IMR-90 (cell line): ENCODE measurements around the gene FAM76B. TPM values are rescaled to one million over a fixed set of nuclear protein-coding genes. Genes with fewer than 3 reads are reported as not detected.

Experiments
- ATAC-seq: fragments of 200-7000 bp; cut with Tn5 transposase; 2 replicates; pipeline ENCODE4 v1.9.1; 2020; ENCODE audit warnings: low read depth, mild to moderate bottlenecking, moderate library complexity
- BruUV-seq: library from RNA; stranded (reverse); fragments of 400-500 nt; replicated peaks from 2 replicates; lab custom pipeline; 2021; lab: Mats Ljungman, UMichigan
- CTCF ChIA-PET: fragments of 300-600 bp; formaldehyde crosslinking; extraction: SDS; loops from one replicate; lab custom pipeline; 2021; ENCODE audit warnings: antibody characterized with exemption; lab: Yijun Ruan, JAX
- POLR2A ChIA-PET: fragments of 300-600 bp; sonication (Branson Sonifier 250); formaldehyde crosslinking; loops from one replicate; lab custom pipeline; 2022; ENCODE audit warnings: antibody characterized with exemption; ENCODE audit not compliant: unreplicated experiment; lab: Charles Lee
- DNase-seq: peaks from one replicate; pipeline ENCODE4 v3.0.0; 2013
- H2AFZ ChIP-seq: replicated peaks from 2 replicates; pipeline ENCODE3; 2013; ENCODE audit warnings: low read length, mild to moderate bottlenecking; ENCODE audit not compliant: poor library complexity
- H2AK5ac ChIP-seq: 2 replicates; pipeline ENCODE4 v1.6.1; 2013; ENCODE audit warnings: low read depth, low read length, inconsistent platforms
- H2AK9ac ChIP-seq: replicated peaks from 2 replicates; pipeline ENCODE3; 2013; ENCODE audit warnings: mild to moderate bottlenecking, low read depth, low read length, moderate library complexity; ENCODE audit not compliant: poor library complexity
- H2BK120ac ChIP-seq: 2 replicates; pipeline ENCODE4 v1.6.1; 2013; ENCODE audit warnings: low read depth, low read length, inconsistent platforms
- H2BK15ac ChIP-seq: 3 replicates; pipeline ENCODE4 v1.6.1; 2013; ENCODE audit warnings: low read depth, low read length, inconsistent platforms
- H2BK20ac ChIP-seq: 2 replicates; pipeline ENCODE4 v1.6.1; 2013; ENCODE audit warnings: low read depth, mild to moderate bottlenecking, inconsistent platforms, low read length, moderate library complexity
- H2BK5ac ChIP-seq: 2 replicates; pipeline ENCODE4 v1.6.1; 2013; ENCODE audit warnings: mild to moderate bottlenecking, low read depth, low read length, inconsistent platforms; ENCODE audit not compliant: poor library complexity, severe bottlenecking
- H3K14ac ChIP-seq: replicated peaks from 2 replicates; pipeline ENCODE4 v1.6.1; 2013; ENCODE audit warnings: low read depth, low read length, inconsistent platforms
- H3K18ac ChIP-seq: 2 replicates; pipeline ENCODE4 v1.6.1; 2013; ENCODE audit warnings: low read depth, low read length, control low read depth
- H3K23ac ChIP-seq: 2 replicates; pipeline ENCODE4 v1.6.1; 2013; ENCODE audit warnings: low read depth, low read length, inconsistent platforms
- H3K27ac ChIP-seq: 2 replicates; pipeline ENCODE4 v1.5.1; 2013; ENCODE audit warnings: mild to moderate bottlenecking, control low read depth, low read length; ENCODE audit not compliant: insufficient read depth
- H3K27me3 ChIP-seq: 2 replicates; pipeline ENCODE4 v1.6.1; 2013; ENCODE audit warnings: low read length; ENCODE audit not compliant: control insufficient read depth, insufficient read depth
- H3K36me3 ChIP-seq: 2 replicates; pipeline ENCODE4 v1.6.1; 2013; ENCODE audit warnings: low read length, mixed read lengths; ENCODE audit not compliant: control insufficient read depth, insufficient read depth
- H3K4ac ChIP-seq: 2 replicates; pipeline ENCODE4 v1.6.1; 2013; ENCODE audit warnings: low read depth, low read length, inconsistent platforms
- H3K4me1 ChIP-seq: 2 replicates; pipeline ENCODE4 v1.6.1; 2013; ENCODE audit warnings: low read length, mixed read lengths; ENCODE audit not compliant: control insufficient read depth, insufficient read depth
- H3K4me2 ChIP-seq: 2 replicates; pipeline ENCODE4 v1.6.1; 2013; ENCODE audit warnings: low read depth, mild to moderate bottlenecking, control low read depth, low read length, moderate library complexity
- H3K4me3 ChIP-seq: 2 replicates; pipeline ENCODE4 v1.5.1; 2013; ENCODE audit warnings: low read depth, mild to moderate bottlenecking, control low read depth, low read length, moderate library complexity; ENCODE audit not compliant: insufficient read depth
- H3K56ac ChIP-seq: 2 replicates; pipeline ENCODE4 v1.6.1; 2013; ENCODE audit warnings: low read length, inconsistent platforms; ENCODE audit not compliant: insufficient read depth; ENCODE audit errors: extremely low read depth
- H3K79me1 ChIP-seq, 2 experiments: 2 replicates each; pipeline ENCODE4 v1.6.1; 2013; ENCODE audit warnings: low read length in 2 of 2, inconsistent platforms in 1 of 2, low read depth in 1 of 2
- H3K9ac ChIP-seq: 2 replicates; pipeline ENCODE4 v1.6.1; 2013; ENCODE audit warnings: low read depth, low read length, control low read depth
- H3K9me1 ChIP-seq: 2 replicates; pipeline ENCODE4 v1.6.1; 2013; ENCODE audit warnings: low read length, inconsistent platforms; ENCODE audit not compliant: insufficient read depth
- H3K9me3 ChIP-seq: 2 replicates; pipeline ENCODE4 v1.6.1; 2013; ENCODE audit warnings: low read length; ENCODE audit not compliant: control insufficient read depth, insufficient read depth
- H4K20me1 ChIP-seq: 2 replicates; pipeline ENCODE4 v1.6.1; 2013; ENCODE audit warnings: low read length, inconsistent platforms; ENCODE audit not compliant: insufficient read depth
- H4K5ac ChIP-seq: 2 replicates; pipeline ENCODE4 v1.6.1; 2013; ENCODE audit warnings: mild to moderate bottlenecking, low read depth, low read length, control low read depth
- H4K8ac ChIP-seq, 2 experiments: 2 replicates each; pipeline ENCODE4 v1.6.1; 2013; ENCODE audit warnings: low read depth in 2 of 2, low read length in 2 of 2, control low read depth in 1 of 2, inconsistent platforms in 1 of 2
- H4K91ac ChIP-seq: 2 replicates; pipeline ENCODE4 v1.6.1; 2013; ENCODE audit warnings: low read depth, low read length, inconsistent platforms; ENCODE audit not compliant: insufficient read depth
- BHLHE40 ChIP-seq: fragments of 150-350 bp; IDR thresholded peaks from 2 replicates; pipeline ENCODE4 v1.6.1; 2016; ENCODE audit warnings: mild to moderate bottlenecking, low read depth, low read length
- CEBPB ChIP-seq: IDR thresholded peaks from 2 replicates; pipeline ENCODE4 v1.6.1; 2012; ENCODE audit warnings: low read depth, low read length, improper control_type of control experiment
- CHD1 ChIP-seq: IDR thresholded peaks from 2 replicates; pipeline ENCODE4 v1.6.1; 2012; ENCODE audit warnings: low read depth, low read length, improper control_type of control experiment
- FOS ChIP-seq: fragments of 150-350 bp; IDR thresholded peaks from 2 replicates; pipeline ENCODE4 v1.6.1; 2016; ENCODE audit warnings: low read depth, low read length
- MAFK ChIP-seq: IDR thresholded peaks from 2 replicates; pipeline ENCODE4 v1.6.1; 2012; ENCODE audit warnings: low read depth, low read length, improper control_type of control experiment
- MAZ ChIP-seq: IDR thresholded peaks from 2 replicates; pipeline ENCODE4 v1.6.1; 2012; ENCODE audit warnings: low read depth, mild to moderate bottlenecking, low read length, improper control_type of control experiment, moderate library complexity, borderline replicate concordance
- NFE2L2 ChIP-seq: fragments of 150-350 bp; IDR thresholded peaks from 2 replicates; pipeline ENCODE4 v1.6.1; 2016; ENCODE audit warnings: low read depth, mild to moderate bottlenecking, low read length
- POLR2A ChIP-seq: IDR thresholded peaks from 2 replicates; pipeline ENCODE4 v1.6.1; 2012; ENCODE audit warnings: mild to moderate bottlenecking, low read depth, low read length
- RFX5 ChIP-seq: IDR thresholded peaks from 2 replicates; pipeline ENCODE4 v1.8.0; 2012; ENCODE audit warnings: low read depth, mild to moderate bottlenecking, low read length, moderate library complexity
- SMC3 ChIP-seq: fragments of 150-350 bp; IDR thresholded peaks from 2 replicates; pipeline ENCODE4 v1.6.1; 2016; ENCODE audit warnings: low read depth, mild to moderate bottlenecking, antibody characterized with exemption, low read length, moderate library complexity
- WGBS, 2 experiments: methylation state at CpG; one replicate each; pipeline versions ENCODE4 v1.1.5 to v1.1.7; 2013; ENCODE audit warnings: missing lambda C conversion rate in 2 of 2; ENCODE audit not compliant: insufficient read length in 1 of 2; ENCODE audit errors: extremely low coverage in 2 of 2; 5-methylcytosine and 5-hydroxymethylcytosine counted together
- dilution Hi-C: fragments of 300-500 bp; cut with HindIII; formaldehyde crosslinking; loops from one replicate; pipeline ENCODE4 v1.14.3; 2018; ENCODE audit warnings: low sequenced_read_pairs; ENCODE audit not compliant: unreplicated experiment
- in situ Hi-C: fragments of 300-500 bp; cut with MboI; formaldehyde crosslinking; loops from 3 replicates; pipeline ENCODE4 v1.14.3; 2019; ENCODE audit warnings: low sequenced_read_pairs, inconsistent platforms, mixed read lengths
- intact Hi-C: fragments of 100-400 bp; cut with micrococcal nuclease; formaldehyde crosslinking; loops from 2 replicates; pipeline ENCODE4 v1.10.0; 2022
- polyA plus RNA-seq, 3 experiments: library from polyadenylated mRNA; depleted of rRNA; stranded (reverse); fragments of >200 nt; gene quantifications; 2 replicates each; pipeline ENCODE4 v1.2.3, GENCODE V29; 2012; ENCODE audit warnings: low replicate concordance in 1 of 3
- total RNA-seq: library from RNA; depleted of rRNA; stranded (reverse); fragments of >200 nt; gene quantifications from 2 replicates; pipeline ENCODE4 v1.2.3, GENCODE V29; 2012
- TF ChIP-seq, protein P1 (sequence below): fragments of 150-350 bp; IDR thresholded peaks from 2 replicates; pipeline ENCODE4 v1.6.1; 2016; ENCODE audit warnings: low read depth, mild to moderate bottlenecking, low read length, moderate library complexity, borderline replicate concordance

The FAM76B gene
- total and polyA plus RNA-seq, 2 of the 4 experiments (the other 2 are of a cell fraction) = 12.7 to 14.3 TPM

DNA sequence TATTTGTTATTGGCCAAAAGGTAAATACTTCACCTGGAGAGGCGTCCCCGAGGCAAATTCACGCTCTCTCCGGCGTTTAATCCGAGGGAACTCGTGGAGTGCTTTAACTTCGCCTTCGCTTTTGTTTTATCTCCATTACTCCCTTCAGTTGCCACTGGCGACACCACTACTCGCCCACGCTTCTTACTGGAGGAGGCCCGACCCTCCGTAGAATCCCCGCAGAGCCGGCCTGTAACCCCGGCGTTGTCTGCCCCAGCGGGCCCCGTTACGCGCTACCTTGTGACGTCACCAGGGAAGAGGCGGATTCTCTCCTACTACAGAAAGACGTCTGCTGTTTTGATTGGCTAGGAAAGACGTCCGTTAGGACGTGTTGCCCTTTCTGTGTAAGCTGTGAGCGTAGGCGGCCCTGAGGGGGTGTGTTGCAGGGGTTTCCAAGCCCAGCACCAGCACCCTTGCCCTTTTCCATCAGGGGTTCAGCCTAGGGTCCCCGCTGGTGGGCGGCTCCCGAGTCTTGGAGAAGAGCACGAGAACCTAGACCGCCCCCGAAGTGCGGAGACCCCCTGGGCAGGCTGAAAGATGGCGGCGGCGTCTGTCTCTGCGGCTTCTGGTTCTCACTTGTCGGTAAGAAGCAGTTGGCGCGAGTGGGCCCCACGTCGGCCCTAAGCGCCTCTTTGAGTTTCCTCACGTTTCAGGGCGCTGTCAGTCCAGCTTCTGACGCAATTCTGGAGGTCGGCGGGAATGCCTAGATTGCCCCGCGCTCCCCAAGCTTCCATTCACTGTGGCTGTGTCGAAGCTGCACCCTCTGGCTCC lies 746 bp upstream of the FAM76B start, which contains the start of gene CEP57:
Gene CEP57 (plus strand): TSS at position 376 of the 810 bp plus-strand sequence. CDS start 201 bp downstream, at position 577.
- peak within 1 kb of the TSS; percentile 89 for H2AK9ac ChIP-seq
- H3K23ac ChIP-seq = peak within 1 kb of the TSS; percentile 55
- no peaks in the 10 kb centered on the region; the same call in 1 of the 2 replicates for H4K20me1 ChIP-seq
- CTCF ChIA-PET = interaction anchor here (1.0 to 1.6 kb wide), 3 partner anchors 10 to 553 kb away, joined by 3 to 4 read pairs (median 4); partner anchors contain the start of gene MAML2
- peaks cover 4% of the 10 kb centered on the region for H3K36me3 ChIP-seq
- H2AFZ ChIP-seq = peak within 1 kb of the TSS; percentile 95
- H2BK20ac ChIP-seq = no peak within 1 kb of the TSS
- H3K18ac ChIP-seq = peak within 1 kb of the TSS; percentile 74; the same call in 1 of the 2 replicates
- H2BK5ac ChIP-seq = peak within 1 kb of the TSS; percentile 95
- peaks cover 14 to 47% of the 10 kb centered on the region in 2 experiments for H3K79me1 ChIP-seq
- no peak for TF ChIP-seq MAFK
- TF ChIP-seq MAZ = peak; percentile 48; the same call in 1 of the 2 replicates
- TF ChIP-seq FOS = 0 out of 2 replicates have a peak, but pooled peaks have one; percentile 17
- TF ChIP-seq, protein P1, sequence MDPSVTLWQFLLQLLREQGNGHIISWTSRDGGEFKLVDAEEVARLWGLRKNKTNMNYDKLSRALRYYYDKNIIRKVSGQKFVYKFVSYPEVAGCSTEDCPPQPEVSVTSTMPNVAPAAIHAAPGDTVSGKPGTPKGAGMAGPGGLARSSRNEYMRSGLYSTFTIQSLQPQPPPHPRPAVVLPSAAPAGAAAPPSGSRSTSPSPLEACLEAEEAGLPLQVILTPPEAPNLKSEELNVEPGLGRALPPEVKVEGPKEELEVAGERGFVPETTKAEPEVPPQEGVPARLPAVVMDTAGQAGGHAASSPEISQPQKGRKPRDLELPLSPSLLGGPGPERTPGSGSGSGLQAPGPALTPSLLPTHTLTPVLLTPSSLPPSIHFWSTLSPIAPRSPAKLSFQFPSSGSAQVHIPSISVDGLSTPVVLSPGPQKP = no peak
- 0 out of 2 replicates have a peak, but pooled peaks have one; percentile 16 for TF ChIP-seq RFX5
- TF ChIP-seq CHD1 = no peak
- TF ChIP-seq NFE2L2 = no peak
- no peak for TF ChIP-seq SMC3
- TF ChIP-seq POLR2A = peak; percentile 58
- TF ChIP-seq BHLHE40 = peak; percentile 61; the same call in 1 of the 2 replicates
- peak; percentile 74 for TF ChIP-seq CEBPB
- intact Hi-C loops = loop anchor here (2.0 to 5.0 kb wide), 4 partner anchors 42 to 552 kb away; partner anchors contain the start of genes MAML2 and MTMR2
- no peaks in the 10 kb centered on the region for H3K9me3 ChIP-seq
- H3K4me2 ChIP-seq = peak within 1 kb of the TSS; percentile 91
- peak within 1 kb of the TSS; percentile 85 for H3K27ac ChIP-seq
- H3K56ac ChIP-seq = peak within 1 kb of the TSS; percentile 70
- peak within 1 kb of the TSS; percentile 76 for H4K91ac ChIP-seq
- H3K14ac ChIP-seq = peak within 1 kb of the TSS; percentile 63; the same call in 1 of the 2 replicates
- 0 out of 2 replicates have a peak, but pooled peaks cover 2% of the 10 kb centered on the region for H3K9me1 ChIP-seq
- dilution Hi-C loops = no loop called here
- ATAC-seq (peak; percentile 76), DNase-seq (peak; percentile 99)
- peak within 1 kb of the TSS; percentile 48 to 76; a peak in 3 of 4 replicates for H4K8ac ChIP-seq
- POLR2A ChIA-PET = no interaction called here
- H3K4me1 ChIP-seq = no peaks in the 10 kb centered on the region
- no peak within 1 kb of the TSS; the same call in 2 of the 3 replicates for H2BK15ac ChIP-seq
- H3K27me3 ChIP-seq = no peaks in the 10 kb centered on the region
- peak within 1 kb of the TSS; percentile 63 for H4K5ac ChIP-seq
- BruUV-seq = TSS peak; percentile 34
- peak within 1 kb of the TSS; percentile 11; the same call in 1 of the 2 replicates for H2AK5ac ChIP-seq
- 0% methylated on average over 32 of the region's 55 CpGs; no CpG with 5 or more reads in 1 of the 2 experiments for WGBS, 2 experiments
- in situ Hi-C loops = no loop called here
- H3K4ac ChIP-seq = peak within 1 kb of the TSS; percentile 83
- peak within 1 kb of the TSS; percentile 86 for H2BK120ac ChIP-seq
- H3K4me3 ChIP-seq = peak within 1 kb of the TSS; percentile 78
- peak within 1 kb of the TSS; percentile 74 for H3K9ac ChIP-seq
